Endothelial cell of umbilical vein (primary cell): Measurements from ENCODE around the gene LRTM2. TPM values are rescaled to one million over a fixed set of nuclear protein-coding genes. Genes with fewer than 3 reads are reported as not detected.
A peak's percentile ranks its signal among the peaks of the same experiment; 100 is the strongest.

Experiments used
- BruUV-seq: library from RNA; stranded (reverse); fragments of 400-500 nt; replicated peaks from 2 replicates; lab custom pipeline; 2021; lab: Mats Ljungman, UMichigan
- CTCF ChIA-PET: fragments of 300-600, 350-600 bp; sonication (Branson Sonifier 250); formaldehyde crosslinking; loops from one replicate; lab custom pipeline; 2021; ENCODE audit warnings: antibody characterized with exemption, inconsistent platforms; lab: Charles Lee
- POLR2A ChIA-PET: fragments of 300-600, 350-600 bp; sonication (Branson Sonifier 250); formaldehyde crosslinking; loops from one replicate; lab custom pipeline; 2021; ENCODE audit warnings: antibody characterized with exemption, inconsistent platforms; lab: Charles Lee
- DNase-seq: peaks from one replicate; pipeline ENCODE4 v3.0.0-alpha.2; 2011; ENCODE audit warnings: low read depth, low spot score
- FAIRE-seq: peaks from 2 replicates; lab custom pipeline; 2011; peaks lifted over from hg19 to GRCh38; lab: Jason Lieb, UNC
- H2AFZ ChIP-seq: 2 replicates; pipeline ENCODE4 v1.6.0; 2012; ENCODE audit warnings: low read depth, low read length, control low read depth, inconsistent platforms
- H3K27ac ChIP-seq: 2 replicates; pipeline ENCODE4 v1.5.1; 2011; ENCODE audit warnings: low read depth, mild to moderate bottlenecking, control low read depth, low read length, moderate library complexity; ENCODE audit not compliant: insufficient read depth
- H3K27me3 ChIP-seq, 2 experiments: 2 replicates each; pipeline versions ENCODE4 v1.6.0 to v1.6.1; 2011; ENCODE audit warnings: low read length in 2 of 2, mixed read lengths in 1 of 2; ENCODE audit not compliant: control insufficient read depth in 2 of 2, insufficient read depth in 2 of 2
- H3K36me3 ChIP-seq, 2 experiments: 2 replicates in 1 of 2; 3 replicates in 1 of 2; pipeline ENCODE4 v1.5.1; 2011; ENCODE audit warnings: low read length in 2 of 2, mild to moderate bottlenecking in 1 of 2, moderate library complexity in 1 of 2; ENCODE audit not compliant: control insufficient read depth in 2 of 2, insufficient read depth in 2 of 2; ENCODE audit errors: extremely low read depth in 1 of 2
- H3K4me1 ChIP-seq: 3 replicates; pipeline ENCODE4 v1.5.1; 2011; ENCODE audit warnings: mild to moderate bottlenecking, low read length; ENCODE audit not compliant: control insufficient read depth, insufficient read depth; ENCODE audit errors: extremely low read depth
- H3K4me2 ChIP-seq: 2 replicates; pipeline ENCODE4 v1.6.1; 2011; ENCODE audit warnings: low read length, control low read depth, mixed read lengths; ENCODE audit not compliant: insufficient read depth
- H3K4me3 ChIP-seq, 3 experiments: fragments of 200-600 bp in 1 of 3; sonication (generic), shearing (Covaris generic) in 1 of 3; replicated peaks in 1 of 3; 2 replicates each; pipeline ENCODE4 v1.5.1; 2011 to 2016; ENCODE audit warnings: control low read depth in 3 of 3, low read length in 3 of 3, mild to moderate bottlenecking in 2 of 3, inconsistent platforms in 1 of 3, low read depth in 1 of 3, moderate library complexity in 1 of 3; ENCODE audit not compliant: insufficient read depth in 1 of 3
- H3K79me2 ChIP-seq: 2 replicates; pipeline ENCODE4 v1.6.0; 2012; ENCODE audit warnings: low read length, inconsistent platforms; ENCODE audit not compliant: control insufficient read depth, insufficient read depth
- H3K9ac ChIP-seq: replicated peaks from 2 replicates; pipeline ENCODE3; 2011; ENCODE audit warnings: low read length, control low read depth; ENCODE audit not compliant: insufficient read depth; ENCODE audit errors: extremely low read depth
- H3K9me1 ChIP-seq: replicated peaks from 3 replicates; pipeline ENCODE4 v1.6.0; 2011; ENCODE audit warnings: mild to moderate bottlenecking, low read length; ENCODE audit not compliant: control insufficient read depth, insufficient read depth; ENCODE audit errors: extremely low read depth
- H3K9me3 ChIP-seq: replicated peaks from 2 replicates; pipeline ENCODE4 v1.5.1; 2012; ENCODE audit warnings: low read length, inconsistent platforms; ENCODE audit not compliant: control insufficient read depth, insufficient read depth
- H4K20me1 ChIP-seq: replicated peaks from 2 replicates; pipeline ENCODE3; 2011; ENCODE audit warnings: mild to moderate bottlenecking, low read length; ENCODE audit not compliant: control insufficient read depth, insufficient read depth; ENCODE audit errors: extremely low read depth
- CTCF ChIP-seq, 2 donors: IDR thresholded peaks; 1 replicate in 1 of 2; 2 replicates in 1 of 2; pipeline ENCODE4 v1.5.1; 2011; ENCODE audit warnings: low read length in 2 of 2, mild to moderate bottlenecking in 2 of 2, moderate library complexity in 2 of 2, control low read depth in 1 of 2, inconsistent platforms in 1 of 2, low read depth in 1 of 2; ENCODE audit not compliant: insufficient read depth in 1 of 2; ENCODE audit errors: extremely low read depth in 1 of 2
- EZH2 ChIP-seq: IDR thresholded peaks from 2 replicates; pipeline ENCODE4 v1.6.1; 2012; ENCODE audit warnings: borderline replicate concordance, low read depth, mild to moderate bottlenecking, moderate library complexity, low read length, inconsistent platforms; ENCODE audit not compliant: severe bottlenecking
- FOS ChIP-seq: IDR thresholded peaks from 2 replicates; pipeline ENCODE4 v1.6.1; 2011; ENCODE audit warnings: mild to moderate bottlenecking, low read length, moderate library complexity, borderline replicate concordance; ENCODE audit not compliant: insufficient read depth
- GATA2 ChIP-seq: IDR thresholded peaks from 2 replicates; pipeline ENCODE4 v1.7.0; 2011; ENCODE audit warnings: low read depth, mild to moderate bottlenecking, moderate library complexity, mixed read lengths, low read length; ENCODE audit not compliant: insufficient read length, insufficient read depth
- JUN ChIP-seq: IDR thresholded peaks from 2 replicates; pipeline ENCODE4 v1.6.1; 2011; ENCODE audit warnings: borderline replicate concordance, low read depth; ENCODE audit not compliant: insufficient read length, insufficient read depth
- MAX ChIP-seq: IDR thresholded peaks from 2 replicates; pipeline ENCODE4 v1.6.1; 2011; ENCODE audit not compliant: insufficient read depth, insufficient read length
- MYC ChIP-seq: IDR thresholded peaks from one replicate; pipeline ENCODE4 v1.6.1; 2011; ENCODE audit warnings: mild to moderate bottlenecking, low read depth, low read length
- POLR2A ChIP-seq: IDR thresholded peaks from 2 replicates; pipeline ENCODE4 v1.6.1; 2012; ENCODE audit warnings: low read depth, mild to moderate bottlenecking, control low read depth, low read length
- POLR2AphosphoS5 ChIP-seq: IDR thresholded peaks from 2 replicates; pipeline ENCODE4 v1.6.1; 2012; ENCODE audit warnings: low read depth, mild to moderate bottlenecking, control low read depth, low read length, moderate library complexity; ENCODE audit not compliant: insufficient read depth
- dilution Hi-C: fragments of 300-500 bp; cut with MboI; formaldehyde crosslinking; loops from one replicate; pipeline ENCODE4 v1.15.0; 2019; ENCODE audit warnings: low sequenced_read_pairs; ENCODE audit not compliant: extremely low pct_ligation_motif_present
- intact Hi-C: fragments of 100-400 bp; cut with micrococcal nuclease; formaldehyde crosslinking; loops from one replicate; pipeline ENCODE4 v1.10.0; 2022
- polyA plus RNA-seq, 4 experiments: library from polyadenylated mRNA; depleted of rRNA in 3 of 4; stranded (reverse) in 3 of 4; unstranded in 1 of 4; fragments of >200 nt; gene quantifications; 2 replicates each; pipeline versions ENCODE4 v1.2.1 to v1.2.3, GENCODE V29; 2011 to 2012; ENCODE audit warnings: missing spikeins in 1 of 4
- total RNA-seq: library from RNA; stranded (reverse); gene quantifications from 2 replicates; pipeline ENCODE4 v1.2.3, GENCODE V29; 2021

Gene LRTM2
- total and polyA plus RNA-seq, 2 donors (not counting 3 experiments of a cell fraction or from before 2014, with no cell fraction given): not detected

- no peak for TF ChIP-seq MYC
- no peak for TF ChIP-seq MAX
- no peak for TF ChIP-seq POLR2A
- TF ChIP-seq CTCF (IDR thresholded peaks at IDR 0.05; ENCODE audit: extremely low read depth in 1 of 2, insufficient read depth in 1 of 2, low read depth in 1 of 2, low read length in 2 of 2): no peak
- no peak for TF ChIP-seq POLR2AphosphoS5
- no peak for TF ChIP-seq FOS
- TF ChIP-seq GATA2: no peak
- no peak for TF ChIP-seq EZH2
- no peak for TF ChIP-seq JUN
- no peak overlapping the region for H3K4me3 ChIP-seq
- CTCF ChIA-PET: interaction anchor here (1.9 kb wide), 1 partner anchor 102 kb away, joined by 6 read pairs; no protein-coding TSS in a partner anchor
- H3K9ac ChIP-seq: no peak overlapping the region
- no peaks in the 10 kb centered on the region for H3K36me3 ChIP-seq
- DNase-seq (peak; percentile 20), FAIRE-seq (no peak)
- no peaks in the 10 kb centered on the region for H3K79me2 ChIP-seq
- POLR2A ChIA-PET: no interaction called here
- H3K9me1 ChIP-seq: no peaks in the 10 kb centered on the region
- H3K27ac ChIP-seq: no peak overlapping the region
- H3K4me1 ChIP-seq: no peaks in the 10 kb centered on the region
- no TSS peak for BruUV-seq
- no peaks in the 10 kb centered on the region for H3K9me3 ChIP-seq
- H3K4me2 ChIP-seq: no peak overlapping the region
- intact Hi-C loops: no loop called here
- H4K20me1 ChIP-seq: no peaks in the 10 kb centered on the region
- H2AFZ ChIP-seq: no peak overlapping the region
- no peaks in the 10 kb centered on the region for H3K27me3 ChIP-seq
- dilution Hi-C loops: no loop called here
Observed at GRCh38 chr12:1837541-1838204, 17.3 kb downstream of the LRTM2 start.
